GM19455 (cell line): ENCODE data around the gene PUS7L.
"Not testable (repeated sequence)": the region's sequence is repeated elsewhere in the genome, so short reads cannot be mapped to it uniquely, and the experiment has no call there.

Experiments used
- ATAC-seq: cut with Tn5 transposase; IDR thresholded peaks from one replicate; pipeline ENCODE4 v1.9.1; 2021; ENCODE audit not compliant: unreplicated experiment

The PUS7L gene

DNA sequence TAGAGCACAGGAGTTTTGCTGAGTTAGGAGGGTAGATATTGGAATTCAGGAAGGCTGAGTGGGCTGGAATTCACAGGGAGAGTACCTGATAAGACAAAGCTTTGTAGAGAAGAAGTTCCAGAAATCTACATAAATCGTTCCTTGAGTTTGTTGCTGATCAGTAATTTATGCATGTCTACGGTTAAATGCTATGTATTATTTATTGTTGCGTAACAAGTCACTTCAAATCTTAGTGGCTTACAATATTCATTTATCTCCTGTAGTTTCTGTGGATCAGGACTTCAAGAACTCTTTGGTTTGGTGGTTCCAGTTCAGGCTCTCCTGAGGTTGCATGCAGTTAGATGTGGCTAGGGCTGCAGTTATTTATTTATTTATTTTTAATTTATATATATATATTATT is 7.8 kb downstream of the PUS7L start:
- ATAC-seq, result no peak

DNA sequence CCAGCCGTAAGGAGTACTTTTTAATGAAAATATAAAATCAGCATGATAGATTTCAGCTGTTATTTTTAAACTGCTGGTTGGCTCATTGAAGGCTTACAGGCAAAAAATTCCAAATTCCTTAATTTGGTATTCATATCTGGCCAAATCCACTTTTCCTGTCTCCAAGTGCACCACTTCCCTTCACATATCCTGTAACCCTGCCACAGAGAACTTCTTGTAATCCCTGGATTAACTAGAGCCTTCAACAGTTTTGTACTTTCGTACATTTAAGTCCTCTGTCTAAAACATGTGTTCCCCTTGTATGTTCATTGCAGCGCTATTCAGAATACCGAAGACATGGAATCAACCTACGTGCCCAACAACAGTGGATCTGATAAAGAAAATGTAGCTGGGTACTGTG is 9.6 kb downstream of the PUS7L start:
- ATAC-seq, result no peak

DNA sequence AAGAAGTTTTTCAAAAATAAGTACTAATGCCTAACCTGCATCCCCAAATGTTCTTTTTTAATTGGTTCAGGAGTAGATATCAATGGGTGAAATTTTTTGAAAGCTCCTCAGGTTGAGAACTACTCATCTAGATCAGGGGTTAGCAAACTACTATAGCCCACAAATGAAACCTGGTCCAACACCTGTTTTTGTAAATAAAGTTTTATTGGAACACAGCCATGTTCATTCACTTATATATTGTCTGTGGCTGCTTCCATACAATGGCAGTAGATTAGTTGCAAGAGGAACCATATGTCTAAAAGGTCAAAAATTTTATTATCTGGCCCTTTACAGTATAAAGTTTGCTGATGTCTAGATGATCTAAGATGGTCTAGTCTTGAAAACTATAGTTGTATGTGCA is 13.8 kb downstream of the PUS7L start:
- ATAC-seq, result no peak

DNA sequence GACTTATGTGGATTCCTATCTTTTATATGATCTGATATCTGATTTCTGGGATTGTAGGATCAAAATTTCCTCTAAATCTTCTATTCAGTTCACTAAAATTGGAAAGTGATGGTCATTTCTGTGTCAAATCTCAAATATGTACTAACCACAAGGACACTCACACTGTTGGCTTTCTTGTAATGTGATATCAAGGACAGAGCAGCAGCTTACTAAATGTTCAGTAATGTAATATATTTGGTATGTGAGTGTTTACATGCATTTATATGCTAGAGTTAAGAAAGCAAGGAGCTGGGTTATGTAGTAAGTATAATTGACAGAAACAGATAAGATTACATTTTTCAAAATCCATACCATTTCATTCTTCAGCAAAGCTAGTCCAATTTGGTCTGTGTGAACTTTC is 16.5 kb downstream of the PUS7L start:
- no peak for ATAC-seq

DNA sequence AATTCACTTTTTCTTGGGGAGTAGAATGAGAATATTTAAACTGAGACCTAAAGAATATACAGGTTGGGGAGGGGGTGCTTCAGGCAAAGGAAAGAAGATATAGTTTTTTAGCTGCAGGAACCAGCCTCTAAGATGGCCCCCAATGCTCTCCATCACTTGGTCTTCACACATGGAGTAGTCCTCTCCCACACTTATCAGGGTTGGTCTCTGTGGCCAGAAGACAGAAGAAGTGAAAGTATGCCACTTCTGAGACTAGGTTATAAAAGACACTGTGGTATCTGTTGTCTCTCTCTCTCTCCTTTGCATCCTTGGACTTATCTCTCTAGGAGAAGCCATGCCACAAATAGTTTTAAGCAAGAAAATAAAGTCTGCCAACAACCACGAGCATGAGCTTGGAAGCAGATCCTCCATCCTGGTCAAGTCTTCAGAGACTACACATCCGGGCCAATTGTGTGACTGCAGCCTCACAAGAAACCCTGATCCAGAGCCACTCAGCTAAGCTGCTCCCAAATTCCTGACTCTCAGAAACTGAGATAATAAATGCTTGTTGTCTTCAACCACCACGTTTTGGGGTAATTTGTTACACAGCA is 18.0 kb downstream of the PUS7L start:
- peak; percentile 58 for ATAC-seq

DNA sequence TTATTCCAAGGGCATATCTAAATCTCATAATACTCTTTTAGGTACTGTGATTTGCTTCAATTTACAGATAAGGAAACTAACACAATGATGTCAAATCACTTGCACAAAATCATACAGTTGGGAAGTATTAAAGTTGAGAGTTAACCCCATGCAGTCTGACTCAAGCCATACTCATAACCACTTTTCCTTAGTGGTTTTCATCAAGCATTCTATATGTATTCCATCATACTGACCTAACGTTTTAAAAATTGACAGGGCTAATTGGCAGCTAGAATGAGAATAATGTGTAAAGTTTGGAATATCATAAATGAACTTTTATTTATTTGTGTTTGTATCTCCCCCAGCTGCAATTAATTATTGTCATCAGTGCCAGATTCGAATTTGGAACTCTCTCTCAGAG is 20.9 kb downstream of the PUS7L start:
- ATAC-seq, result no peak

DNA sequence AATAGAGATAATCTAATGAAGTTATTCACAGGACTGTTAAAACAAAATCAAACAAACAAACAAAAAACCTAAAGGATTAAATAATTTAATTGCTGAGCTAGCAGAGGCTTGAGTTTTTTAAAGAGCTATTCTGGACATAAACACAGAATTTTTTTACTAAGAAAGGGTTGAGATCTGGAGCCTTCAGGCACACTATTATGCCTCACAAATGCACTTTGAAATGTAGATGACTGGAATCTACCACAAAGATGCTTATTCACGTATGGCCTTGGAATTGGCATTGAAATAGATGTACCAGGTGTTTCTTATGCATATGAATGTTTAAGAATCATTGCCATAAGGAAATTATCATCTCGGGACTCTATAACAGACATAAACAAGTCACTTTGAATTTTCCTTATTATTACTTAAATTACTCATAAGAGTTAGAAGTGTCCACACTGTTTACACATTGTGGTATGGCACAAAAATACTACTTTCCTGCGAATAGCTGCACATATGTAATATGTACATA is 21.6 kb downstream of the PUS7L start:
- ATAC-seq, result no peak

DNA sequence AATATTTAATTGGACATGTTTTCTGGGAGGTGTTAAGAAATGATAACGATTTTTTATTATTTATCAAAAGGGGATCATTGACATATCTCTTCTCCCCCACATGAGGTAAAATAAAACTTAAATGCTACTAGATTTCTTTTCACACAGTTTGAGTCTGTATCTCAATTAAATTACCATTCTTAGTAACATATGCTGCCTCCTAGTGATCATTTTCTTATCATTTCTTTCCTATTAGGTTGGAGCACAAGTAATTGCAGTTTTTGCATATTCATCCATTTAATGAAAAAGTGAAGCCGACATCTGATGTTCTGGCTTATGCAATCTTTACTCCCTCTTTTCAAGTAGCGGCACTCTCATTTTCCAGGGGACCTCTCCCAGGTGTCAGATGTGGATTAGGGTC is 24.9 kb downstream of the PUS7L start:
- no peak for ATAC-seq

DNA sequence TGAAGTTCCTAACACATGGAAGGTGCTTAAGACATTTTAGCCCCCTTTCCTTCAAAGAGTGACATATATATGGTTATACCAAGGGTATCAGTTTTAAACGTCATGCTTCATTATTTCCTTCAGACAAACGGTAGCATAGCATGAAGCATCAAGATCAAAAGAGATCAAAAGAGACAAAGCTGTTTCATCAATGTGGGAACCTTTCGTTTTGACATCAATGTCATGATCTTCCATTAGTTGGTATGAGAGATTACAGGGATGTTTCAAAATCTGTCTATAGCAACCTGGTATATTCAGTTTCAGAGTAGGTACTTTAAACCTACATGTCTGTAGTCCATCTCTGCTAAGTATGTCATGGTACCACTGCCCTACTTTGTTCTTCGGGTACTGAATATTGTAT is 28.3 kb downstream of the PUS7L start:
- ATAC-seq, result no peak

DNA sequence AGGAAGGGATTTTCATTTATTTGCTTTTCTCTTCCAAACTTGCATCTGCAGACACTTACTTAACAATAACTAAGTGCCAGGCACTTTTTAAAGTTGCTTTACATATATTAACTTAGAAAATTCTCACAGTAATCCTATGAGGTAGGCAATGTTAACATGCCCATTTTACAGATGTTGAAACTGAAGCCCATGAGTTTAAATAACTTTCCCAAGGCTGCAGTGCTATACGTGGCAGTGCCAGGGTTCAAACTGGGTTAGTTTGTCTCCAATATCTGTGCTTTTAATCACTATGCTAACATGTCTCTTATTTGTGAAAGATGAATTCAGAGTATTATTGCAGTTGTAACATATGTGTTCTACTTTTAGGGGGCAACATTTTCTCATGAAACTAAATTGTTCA is 29.9 kb downstream of the PUS7L start:
- no peak for ATAC-seq

DNA sequence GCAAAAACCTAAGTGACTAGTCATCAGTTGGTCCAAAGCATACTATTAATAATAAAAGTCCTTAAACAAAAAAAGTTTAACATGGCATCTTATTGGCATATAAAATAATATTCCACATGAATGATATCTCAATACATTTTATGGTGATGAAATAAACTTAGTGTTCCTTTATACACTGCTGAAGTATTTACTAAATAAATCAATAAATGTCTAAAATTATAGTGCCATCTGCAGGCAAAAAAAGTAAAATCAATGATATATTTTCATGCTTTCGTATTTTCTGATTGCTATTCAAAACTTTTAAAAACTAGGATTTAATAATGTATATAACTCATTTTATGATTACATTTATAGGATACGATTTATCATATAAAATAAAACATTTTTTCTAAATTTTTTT is 30.5 kb downstream of the PUS7L start:
- no peak for ATAC-seq

DNA sequence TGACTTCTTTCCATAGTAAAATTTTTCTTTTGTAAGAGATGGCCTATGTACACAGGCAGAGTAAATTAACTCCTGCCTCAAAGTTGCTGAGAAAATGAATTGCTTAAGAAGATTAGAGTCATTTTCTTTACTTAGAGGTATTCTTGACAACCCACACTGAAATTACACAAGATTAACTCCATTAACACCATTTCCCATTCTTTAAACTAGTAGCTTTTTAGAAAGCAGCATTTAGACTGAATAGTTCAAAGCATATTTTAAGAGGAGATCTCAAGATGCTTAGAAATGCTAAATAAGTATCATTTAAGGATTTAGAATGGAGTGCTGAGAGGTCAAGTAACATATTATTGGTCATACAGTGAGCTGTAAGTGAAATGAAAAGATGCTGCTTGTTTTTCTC is 35.5 kb downstream of the PUS7L start:
- ATAC-seq, result no peak

DNA sequence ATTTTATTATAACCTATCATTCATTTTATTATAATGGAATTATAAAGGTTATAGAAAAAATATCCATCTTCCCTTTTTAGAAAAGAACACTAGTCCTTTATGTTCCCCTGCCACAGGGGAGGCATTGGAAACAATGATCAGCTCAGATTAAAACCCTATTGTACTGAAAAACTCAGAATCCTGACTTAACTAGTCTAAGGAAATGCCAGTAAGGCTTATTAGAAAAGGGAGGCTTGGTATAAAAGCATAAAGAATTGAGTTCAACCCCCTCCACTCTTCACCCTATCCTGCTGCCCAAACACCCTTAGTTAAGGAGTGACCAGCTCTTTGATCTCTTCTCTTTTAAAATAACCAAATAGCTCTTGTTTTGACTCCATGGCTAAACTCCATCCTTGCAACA is 36.0 kb downstream of the PUS7L start:
- no peak for ATAC-seq

DNA sequence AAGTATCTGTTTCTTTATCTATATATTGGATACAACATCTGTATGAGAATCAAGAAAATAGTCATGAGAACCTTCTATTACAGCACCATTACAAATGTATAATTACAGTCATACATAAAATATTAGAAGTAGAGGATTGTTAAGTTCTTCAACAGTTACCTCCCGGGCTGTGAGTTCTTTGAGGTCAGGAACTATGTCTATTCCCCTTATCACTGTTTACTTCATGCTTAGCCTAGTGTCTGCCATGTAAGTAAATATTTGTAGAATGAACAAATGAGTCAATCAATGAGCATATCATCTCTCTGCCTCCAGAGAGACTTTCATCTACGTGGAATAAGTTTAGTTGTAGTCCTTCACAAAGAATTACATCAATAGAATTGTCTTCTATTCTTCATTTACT is 47.2 kb downstream of the PUS7L start:
- ATAC-seq, result no peak

DNA sequence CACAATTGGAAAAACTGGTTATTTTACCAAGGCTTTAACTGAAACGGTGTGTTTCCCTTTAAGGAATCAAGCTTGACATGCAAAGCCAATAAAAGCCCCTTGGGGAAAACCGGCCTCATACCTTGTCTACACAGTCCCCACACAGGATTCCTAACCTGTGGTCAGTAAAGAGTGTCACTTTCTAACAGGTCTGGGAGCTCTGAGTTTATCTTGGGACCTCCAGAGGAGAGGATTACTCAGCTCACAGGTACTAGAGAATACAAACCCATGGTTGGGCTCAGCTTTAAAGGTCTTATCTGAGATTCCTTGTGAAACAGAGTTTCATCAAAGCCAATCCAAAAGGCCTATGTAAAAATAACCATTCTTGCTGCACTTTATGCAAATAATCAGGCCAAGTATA is 54.8 kb downstream of the PUS7L start:
- not testable (repeated sequence) for ATAC-seq

DNA sequence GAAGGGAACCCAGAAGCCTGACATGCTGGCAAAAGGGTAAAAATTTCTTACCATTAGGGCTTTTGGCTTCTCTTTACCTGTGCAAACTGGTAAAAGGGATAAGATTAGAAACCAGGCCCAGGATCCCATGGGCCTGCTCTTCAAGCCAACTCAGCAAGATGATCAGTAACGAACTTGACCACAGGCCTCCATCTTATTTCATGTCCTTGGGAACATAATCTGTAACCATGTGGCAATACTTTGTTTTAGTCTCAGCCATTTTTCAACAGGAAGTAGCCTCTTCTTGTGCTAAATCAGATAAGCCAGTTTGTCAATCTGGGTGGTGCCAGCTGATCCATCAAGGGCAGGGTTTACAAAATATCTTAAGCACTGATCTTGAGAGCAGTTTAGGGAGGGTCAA is 57.4 kb downstream of the PUS7L start:
- not testable (repeated sequence) for ATAC-seq

DNA sequence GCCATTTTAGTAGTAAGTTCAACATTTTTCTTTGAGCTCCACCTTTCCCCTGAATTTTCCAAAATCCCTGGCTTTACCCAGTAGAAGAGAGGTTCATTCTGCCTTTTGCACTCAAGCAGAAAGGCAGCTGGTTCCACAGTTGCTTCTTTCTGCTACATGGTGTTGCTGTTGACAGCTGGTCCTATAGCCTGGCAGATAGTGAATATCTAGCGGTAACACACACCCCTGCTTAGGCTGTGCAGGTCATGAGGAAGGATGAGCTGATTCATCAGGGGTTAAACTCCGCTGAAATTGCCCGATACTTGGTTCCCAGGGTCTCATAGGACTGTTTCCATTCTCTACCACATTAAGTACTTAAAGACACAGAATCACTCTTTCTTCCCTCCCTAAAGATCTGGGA is 62.4 kb downstream of the PUS7L start:
- ATAC-seq, result no peak

DNA sequence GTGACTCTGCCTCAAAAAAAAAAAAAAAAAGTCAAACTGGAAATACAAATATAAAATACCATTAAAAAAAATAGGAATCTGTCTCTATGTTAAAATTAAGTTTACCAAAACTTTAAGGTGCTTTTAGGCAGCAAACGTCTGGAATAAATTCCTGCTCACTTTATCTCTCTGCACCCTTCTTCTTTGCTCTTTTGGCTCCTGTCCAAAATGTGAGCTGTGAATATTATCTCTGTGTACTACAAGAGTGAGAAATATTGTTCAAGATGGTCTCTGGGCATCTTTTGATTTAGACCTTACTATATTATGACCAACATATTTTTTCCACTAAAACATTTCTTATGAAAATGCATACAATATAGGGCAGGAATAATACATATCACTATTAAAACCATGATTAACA is 63.7 kb downstream of the PUS7L start:
- ATAC-seq, result no peak

DNA sequence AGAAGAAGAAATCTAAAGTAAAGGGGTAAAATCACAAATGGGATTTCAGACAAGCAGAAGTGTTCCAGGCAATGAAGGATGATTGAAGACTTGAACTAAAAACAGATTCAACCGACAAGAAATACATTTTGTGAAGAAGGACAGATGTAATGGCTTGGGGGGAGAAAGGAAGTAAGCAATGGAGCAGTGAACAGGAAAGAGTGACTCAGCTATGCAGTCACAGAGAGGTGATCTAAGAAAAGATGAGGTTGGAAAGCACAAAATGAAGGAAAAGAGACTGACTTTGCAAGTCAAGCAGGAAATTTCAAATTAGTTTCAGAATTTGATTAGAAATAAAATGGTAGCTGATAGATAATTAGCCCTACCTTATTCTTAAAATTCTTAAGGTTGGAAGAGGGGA is 66.5 kb downstream of the PUS7L start:
- ATAC-seq, result no peak

DNA sequence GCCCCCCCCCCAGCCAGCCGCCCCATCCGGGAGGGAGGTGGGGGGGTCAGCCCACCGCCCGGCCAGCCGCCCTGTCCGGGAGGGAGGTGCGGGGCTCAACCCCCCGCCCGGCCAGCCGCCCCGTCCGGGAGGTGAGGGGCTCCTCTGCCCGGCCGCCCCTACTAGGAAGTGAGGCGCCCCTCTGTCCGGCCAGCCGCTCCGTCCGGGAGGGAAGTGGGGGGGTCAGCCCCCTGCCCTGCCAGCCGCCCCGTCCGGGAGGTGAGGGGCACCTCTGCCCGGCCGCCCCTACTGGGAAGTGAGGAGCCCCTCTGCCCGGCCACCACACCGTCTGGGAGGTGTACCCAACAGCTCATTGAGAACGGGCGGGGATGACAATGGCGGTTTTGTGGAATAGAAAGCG is 73.1 kb downstream of the PUS7L start:
- not testable (repeated sequence) for ATAC-seq

DNA sequence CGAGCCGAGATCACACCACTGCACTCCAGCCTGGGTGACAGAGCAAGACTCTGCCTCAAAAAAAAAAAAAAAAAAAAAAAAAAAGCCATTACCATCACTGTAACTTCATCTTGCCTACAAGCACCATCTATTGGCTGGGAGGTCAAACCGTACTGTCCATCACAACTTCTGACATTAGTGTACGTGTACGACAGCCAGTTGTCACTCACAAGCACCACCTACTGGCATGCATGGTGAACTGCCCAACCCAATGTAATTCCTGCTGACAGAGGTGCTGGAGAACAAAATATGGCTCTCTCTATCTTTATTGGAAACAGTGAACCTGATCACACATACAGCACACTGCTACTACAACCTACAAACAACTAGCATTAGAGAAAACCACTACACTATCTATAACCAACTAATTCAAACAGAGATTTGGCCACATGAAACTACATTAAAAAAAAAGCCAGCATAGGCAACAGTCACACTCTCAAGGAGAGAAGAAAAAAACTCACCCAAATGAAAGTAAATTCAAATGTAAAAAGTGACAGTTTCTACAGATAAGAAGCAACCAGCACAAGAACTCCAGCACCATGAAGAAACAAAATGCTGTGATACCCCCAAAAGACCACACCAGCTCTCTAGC is 82.3 kb downstream of the PUS7L start:
- peak; percentile 95 for ATAC-seq

DNA sequence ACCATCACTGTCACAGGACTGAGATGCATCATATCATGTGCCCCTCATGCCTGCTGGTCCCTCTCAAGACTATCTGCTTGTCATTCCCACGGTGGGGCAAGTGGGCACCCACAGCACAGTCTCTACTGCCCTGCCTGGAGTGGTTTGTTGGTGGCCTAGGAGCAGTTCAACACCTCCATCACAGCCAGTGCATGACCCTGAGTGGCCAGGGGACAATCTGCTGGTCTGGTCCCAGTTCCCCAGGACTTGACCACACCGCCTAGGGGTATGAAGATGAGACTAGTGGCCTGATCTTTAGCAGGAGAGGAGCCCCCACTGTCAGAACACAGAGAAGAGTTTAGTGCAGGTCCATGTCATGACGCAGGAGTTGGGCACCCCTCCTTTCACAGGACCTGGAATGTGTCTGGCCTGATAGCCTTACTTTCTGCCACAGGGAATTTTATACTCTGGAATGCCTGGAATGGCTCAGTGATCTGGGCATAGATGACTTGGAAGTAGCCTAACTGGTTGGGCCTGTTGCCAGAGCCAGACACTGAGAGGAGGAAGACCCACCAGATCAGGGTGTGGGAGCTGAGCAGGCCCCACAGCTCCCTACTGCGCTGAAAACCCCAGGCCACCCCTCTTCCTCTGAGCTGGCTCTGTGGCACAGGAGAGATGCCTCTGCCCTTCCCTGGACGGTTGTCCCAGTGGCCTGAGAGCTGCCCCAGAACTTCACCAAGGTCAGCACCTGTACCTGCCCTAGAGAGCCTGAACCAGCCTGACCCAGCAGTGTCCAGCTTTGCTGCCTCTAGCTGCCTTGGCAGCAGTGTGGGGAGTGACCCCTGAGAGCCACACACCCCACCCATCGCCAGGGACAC is 83.3 kb downstream of the PUS7L start:
- no peak for ATAC-seq
